Duodenal mucosa (tissue), 2 donors: ENCODE results near the gene DENND1A.
"Not testable (repeated sequence)": the region's sequence is repeated elsewhere in the genome, so short reads cannot be mapped to it uniquely, and the experiment has no call there.

Experiments
- H3K27ac ChIP-seq: one replicate; pipeline ENCODE4 v1.7.0; 2013; ENCODE audit warnings: low read depth, low read length
- H3K27me3 ChIP-seq, 2 donors: one replicate each; pipeline ENCODE4 v1.7.0; 2013; ENCODE audit warnings: low read length in 2 of 2, control low read depth in 1 of 2; ENCODE audit not compliant: insufficient read depth in 2 of 2, control insufficient read depth in 1 of 2
- H3K36me3 ChIP-seq, 2 donors: one replicate each; pipeline ENCODE4 v1.7.0; 2013; ENCODE audit warnings: low read length in 2 of 2, control low read depth in 1 of 2; ENCODE audit not compliant: insufficient read depth in 2 of 2, control insufficient read depth in 1 of 2
- H3K4me1 ChIP-seq, 2 donors: one replicate each; pipeline ENCODE4 v1.7.0; 2013; ENCODE audit warnings: low read length in 2 of 2, control low read depth in 1 of 2; ENCODE audit not compliant: insufficient read depth in 2 of 2, control insufficient read depth in 1 of 2
- H3K4me3 ChIP-seq, 2 donors: one replicate each; pipeline ENCODE4 v1.7.0; 2013; ENCODE audit warnings: low read length in 2 of 2, low read depth in 1 of 2
- H3K9ac ChIP-seq, 2 donors: one replicate each; pipeline ENCODE4 v1.7.0; 2013; ENCODE audit warnings: low read length in 2 of 2, low read depth in 1 of 2
- H3K9me3 ChIP-seq, 2 donors: one replicate each; pipeline ENCODE4 v1.7.0; 2013; ENCODE audit warnings: low read length in 2 of 2, control low read depth in 1 of 2; ENCODE audit not compliant: control insufficient read depth in 1 of 2

Gene DENND1A

GRCh38 chr9:123823194-123823947, 106.6 kb downstream of the DENND1A start:
- Histone ChIP-seq H3K9me3 (peaks cover 3 to 10% of the 10 kb centered on the region in 2 donors), H3K27ac (no peak overlapping the region), H3K4me1 (peaks cover 5 to 6% of the 10 kb centered on the region in 2 donors), H3K27me3 (peaks cover 0 to 4% of the 10 kb centered on the region in 2 donors), H3K36me3 (peaks cover 0 to 4% of the 10 kb centered on the region in 2 donors), H3K4me3 (no peak overlapping the region), H3K9ac (no peak overlapping the region)

- Histone ChIP-seq H3K4me3 (no peak overlapping the region), H3K4me1 (peaks cover 5 to 6% of the 10 kb centered on the region in 2 donors), H3K27ac (no peak overlapping the region), H3K27me3 (peaks cover 0 to 4% of the 10 kb centered on the region in 2 donors), H3K36me3 (no peaks in the 10 kb centered on the region), H3K9me3 (no peaks in the 10 kb centered on the region), H3K9ac (no peak overlapping the region)
These were observed 108.3 kb downstream of the DENND1A start for GRCh38 chr9:123821619-123822018.

GRCh38 chr9:123820139-123820538, 109.8 kb downstream of the DENND1A start:
- peaks cover 5 to 6% of the 10 kb centered on the region in 2 donors for H3K4me1 ChIP-seq
- no peak overlapping the region for H3K9ac ChIP-seq
- no peaks in the 10 kb centered on the region for H3K9me3 ChIP-seq
- H3K36me3 ChIP-seq, result no peaks in the 10 kb centered on the region
- H3K27ac ChIP-seq, result no peak overlapping the region
- H3K4me3 ChIP-seq, result no peak overlapping the region
- peaks cover 0 to 4% of the 10 kb centered on the region in 2 donors for H3K27me3 ChIP-seq

- Histone ChIP-seq H3K4me3 (no peak overlapping the region), H3K27me3 (no peaks in the 10 kb centered on the region), H3K4me1 (peaks cover 3 to 5% of the 10 kb centered on the region in 2 donors), H3K9me3 (no peaks in the 10 kb centered on the region), H3K9ac (no peak overlapping the region), H3K36me3 (no peaks in the 10 kb centered on the region), H3K27ac (no peak overlapping the region)
These were observed 113.0 kb downstream of the DENND1A start for GRCh38 chr9:123816817-123817472.

GRCh38 chr9:123815856-123816255, 114.1 kb downstream of the DENND1A start:
- not testable (repeated sequence) for H3K4me3 ChIP-seq, H3K36me3 ChIP-seq, H3K9ac ChIP-seq, H3K4me1 ChIP-seq, H3K9me3 ChIP-seq, H3K27me3 ChIP-seq, H3K27ac ChIP-seq

- Histone ChIP-seq H3K27ac (no peak overlapping the region), H3K4me3 (no peak overlapping the region), H3K9me3 (no peaks in the 10 kb centered on the region), H3K27me3 (no peaks in the 10 kb centered on the region), H3K36me3 (no peaks in the 10 kb centered on the region), H3K9ac (no peak overlapping the region), H3K4me1 (no peaks in the 10 kb centered on the region)
These were observed 115.4 kb downstream of the DENND1A start for GRCh38 chr9:123814496-123814895.

GRCh38 chr9:123812984-123813383, 116.9 kb downstream of the DENND1A start:
- H3K9me3 ChIP-seq, result no peaks in the 10 kb centered on the region
- H3K27ac ChIP-seq, result no peak overlapping the region

GRCh38 chr9:123807251-123807650, 122.7 kb downstream of the DENND1A start:
- Histone ChIP-seq H3K4me3 (no peak overlapping the region), H3K36me3 (no peaks in the 10 kb centered on the region), H3K27me3 (no peaks in the 10 kb centered on the region), H3K27ac (no peak overlapping the region), H3K9me3 (no peaks in the 10 kb centered on the region), H3K9ac (no peak overlapping the region), H3K4me1 (no peaks in the 10 kb centered on the region)

More at GRCh38 chr9:123812984-123813383, 116.9 kb downstream of the DENND1A start:
- Histone ChIP-seq H3K27me3 (no peaks in the 10 kb centered on the region), H3K4me1 (no peaks in the 10 kb centered on the region), H3K4me3 (no peak overlapping the region), H3K9ac (no peak overlapping the region), H3K36me3 (no peaks in the 10 kb centered on the region)

- H3K4me3 ChIP-seq, result no peak overlapping the region
- no peak overlapping the region for H3K27ac ChIP-seq
- no peak overlapping the region for H3K9ac ChIP-seq
- H3K4me1 ChIP-seq, result no peaks in the 10 kb centered on the region
- no peaks in the 10 kb centered on the region for H3K36me3 ChIP-seq
- no peaks in the 10 kb centered on the region for H3K9me3 ChIP-seq
- H3K27me3 ChIP-seq, result no peaks in the 10 kb centered on the region
These were observed 123.1 kb downstream of the DENND1A start for GRCh38 chr9:123806829-123807228.

- Histone ChIP-seq H3K9ac (no peak overlapping the region), H3K4me1 (peaks cover 0 to 3% of the 10 kb centered on the region in 2 donors), H3K36me3 (no peaks in the 10 kb centered on the region), H3K27ac (no peak overlapping the region), H3K4me3 (no peak overlapping the region), H3K9me3 (no peaks in the 10 kb centered on the region), H3K27me3 (no peaks in the 10 kb centered on the region)
These were observed 131.7 kb downstream of the DENND1A start for GRCh38 chr9:123798195-123798594.
